Suprapubic skin (tissue), 3 donors: Measurements from ENCODE around the gene SLC26A4.

ENCODE experiments used
- POLR2A ChIP-seq, 2 donors: fragments of 450-650 bp; IDR thresholded peaks; one replicate each; pipeline ENCODE4 v1.6.1; 2017; ENCODE audit warnings: antibody characterized with exemption in 2 of 2, mild to moderate bottlenecking in 2 of 2, moderate library complexity in 2 of 2
- TF ChIP-seq, protein P1 (sequence below), 2 donors: fragments of 200-600 bp in 1 of 2; fragments of 450-650 bp in 1 of 2; sonication (generic) in 1 of 2; IDR thresholded peaks; one replicate each; pipeline ENCODE4 v1.5.1; 2016 to 2019; ENCODE audit warnings: antibody characterized with exemption in 2 of 2, mild to moderate bottlenecking in 1 of 2, moderate library complexity in 1 of 2

DNA sequence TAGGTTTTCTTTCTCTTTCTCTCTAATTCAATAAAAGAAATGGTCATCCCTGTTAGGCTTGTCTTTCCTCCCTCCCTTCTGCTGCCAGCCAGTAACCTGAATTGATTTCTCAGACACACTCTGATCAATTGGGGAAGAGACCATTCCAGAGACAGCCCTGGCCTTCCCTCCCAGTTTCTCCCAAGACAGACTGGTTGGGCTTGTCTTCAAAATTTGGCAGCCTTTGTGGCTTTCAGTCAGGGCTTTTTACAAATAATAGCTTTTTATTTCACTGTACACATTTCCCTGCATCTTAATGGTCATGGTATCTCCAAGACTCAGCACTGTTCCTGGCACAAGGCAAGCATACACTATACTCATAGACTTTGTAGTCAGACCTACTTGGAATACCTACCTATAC is 46.7 kb upstream of the SLC26A4 start:
- TF ChIP-seq, protein P1, sequence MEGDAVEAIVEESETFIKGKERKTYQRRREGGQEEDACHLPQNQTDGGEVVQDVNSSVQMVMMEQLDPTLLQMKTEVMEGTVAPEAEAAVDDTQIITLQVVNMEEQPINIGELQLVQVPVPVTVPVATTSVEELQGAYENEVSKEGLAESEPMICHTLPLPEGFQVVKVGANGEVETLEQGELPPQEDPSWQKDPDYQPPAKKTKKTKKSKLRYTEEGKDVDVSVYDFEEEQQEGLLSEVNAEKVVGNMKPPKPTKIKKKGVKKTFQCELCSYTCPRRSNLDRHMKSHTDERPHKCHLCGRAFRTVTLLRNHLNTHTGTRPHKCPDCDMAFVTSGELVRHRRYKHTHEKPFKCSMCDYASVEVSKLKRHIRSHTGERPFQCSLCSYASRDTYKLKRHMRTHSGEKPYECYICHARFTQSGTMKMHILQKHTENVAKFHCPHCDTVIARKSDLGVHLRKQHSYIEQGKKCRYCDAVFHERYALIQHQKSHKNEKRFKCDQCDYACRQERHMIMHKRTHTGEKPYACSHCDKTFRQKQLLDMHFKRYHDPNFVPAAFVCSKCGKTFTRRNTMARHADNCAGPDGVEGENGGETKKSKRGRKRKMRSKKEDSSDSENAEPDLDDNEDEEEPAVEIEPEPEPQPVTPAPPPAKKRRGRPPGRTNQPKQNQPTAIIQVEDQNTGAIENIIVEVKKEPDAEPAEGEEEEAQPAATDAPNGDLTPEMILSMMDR (IDR thresholded peaks at IDR 0.05) = no peak
- no peak for TF ChIP-seq POLR2A (IDR thresholded peaks at IDR 0.05)
